ENCODE measurements around the gene ZBTB46. TPM values are rescaled to one million over a fixed set of nuclear protein-coding genes. Genes with fewer than 3 reads are reported as not detected.

The ZBTB46 gene
- total RNA-seq, 1 donor from 2014 or later = 0.53 TPM

GRCh38 chr20:63809856-63810255 lies 21.2 kb downstream of the ZBTB46 start:
- TF ChIP-seq CTCF (IDR thresholded peaks at IDR 0.05; ENCODE audit: insufficient read depth, low read length, severe bottlenecking) = no peak
- H3K27me3 ChIP-seq (ENCODE audit: control insufficient read depth, insufficient read depth, low read length) = no peaks in the 10 kb centered on the region
- H3K36me3 ChIP-seq (ENCODE audit: control insufficient read depth, insufficient read depth, low read length) = no peaks in the 10 kb centered on the region
- FAIRE-seq (no peak), DNase-seq (ENCODE audit: low read depth) (no peak)
- H3K4me3 ChIP-seq (ENCODE audit: low read depth, low read length) = no peak overlapping the region

GRCh38 chr20:63808964-63809674 lies 21.9 kb downstream of the ZBTB46 start:
- Histone ChIP-seq H3K4me3 (ENCODE audit: low read depth, low read length) (no peak overlapping the region), H3K27me3 (ENCODE audit: control insufficient read depth, insufficient read depth, low read length) (no peaks in the 10 kb centered on the region), H3K36me3 (ENCODE audit: control insufficient read depth, insufficient read depth, low read length) (no peaks in the 10 kb centered on the region)
- FAIRE-seq = no peak
- no peak for TF ChIP-seq CTCF (IDR thresholded peaks at IDR 0.05; ENCODE audit: insufficient read depth, low read length, severe bottlenecking)
- no peak for DNase-seq (ENCODE audit: low read depth)

- Histone ChIP-seq H3K27me3 (ENCODE audit: control insufficient read depth, insufficient read depth, low read length) (no peaks in the 10 kb centered on the region), H3K4me3 (ENCODE audit: low read depth, low read length) (no peak overlapping the region), H3K36me3 (ENCODE audit: control insufficient read depth, insufficient read depth, low read length) (no peaks in the 10 kb centered on the region)
- FAIRE-seq (no peak), DNase-seq (ENCODE audit: low read depth) (no peak)
- no peak for TF ChIP-seq CTCF (IDR thresholded peaks at IDR 0.05; ENCODE audit: insufficient read depth, low read length, severe bottlenecking)
Observed at GRCh38 chr20:63808145-63808724, 22.8 kb downstream of the ZBTB46 start.

GRCh38 chr20:63807654-63808053 lies 23.4 kb downstream of the ZBTB46 start:
- no peak for TF ChIP-seq CTCF (IDR thresholded peaks at IDR 0.05; ENCODE audit: insufficient read depth, low read length, severe bottlenecking)
- no peak for FAIRE-seq
- H3K27me3 ChIP-seq (ENCODE audit: control insufficient read depth, insufficient read depth, low read length) = no peaks in the 10 kb centered on the region

GRCh38 chr20:63804308-63804636 lies 26.8 kb downstream of the ZBTB46 start:
- no peak for FAIRE-seq
- Histone ChIP-seq H3K36me3 (ENCODE audit: control insufficient read depth, insufficient read depth, low read length) (no peaks in the 10 kb centered on the region), H3K4me3 (ENCODE audit: low read depth, low read length) (no peak overlapping the region), H3K27me3 (ENCODE audit: control insufficient read depth, insufficient read depth, low read length) (no peaks in the 10 kb centered on the region)
- no peak for TF ChIP-seq CTCF (IDR thresholded peaks at IDR 0.05; ENCODE audit: insufficient read depth, low read length, severe bottlenecking)
- DNase-seq (ENCODE audit: low read depth) = no peak

More at GRCh38 chr20:63807654-63808053, 23.4 kb downstream of the ZBTB46 start:
- Histone ChIP-seq H3K4me3 (ENCODE audit: low read depth, low read length) (no peak overlapping the region), H3K36me3 (ENCODE audit: control insufficient read depth, insufficient read depth, low read length) (no peaks in the 10 kb centered on the region)
- DNase-seq (ENCODE audit: low read depth) = no peak
